ENCODE measurements around the gene ADD2.

DNA sequence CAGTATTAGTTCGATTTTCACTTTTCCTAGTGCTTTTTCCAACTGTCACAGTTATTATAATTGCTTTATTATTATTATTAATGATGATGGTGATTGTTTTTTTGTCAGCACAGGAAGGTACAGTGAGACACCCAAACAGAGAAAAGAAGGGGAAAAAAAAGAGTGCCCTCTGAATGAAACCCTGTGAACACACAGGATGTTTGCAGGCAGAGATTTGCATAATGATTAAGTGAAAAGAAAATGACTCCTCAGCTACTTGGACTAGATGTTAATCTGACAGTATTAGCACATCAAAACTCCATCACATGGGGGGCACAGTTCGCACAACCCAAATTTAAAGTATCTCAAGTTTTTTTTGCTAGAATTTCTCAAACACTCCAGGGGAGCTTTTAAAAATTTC, 32.9 kb downstream of the ADD2 start:
- TF ChIP-seq, protein P1, sequence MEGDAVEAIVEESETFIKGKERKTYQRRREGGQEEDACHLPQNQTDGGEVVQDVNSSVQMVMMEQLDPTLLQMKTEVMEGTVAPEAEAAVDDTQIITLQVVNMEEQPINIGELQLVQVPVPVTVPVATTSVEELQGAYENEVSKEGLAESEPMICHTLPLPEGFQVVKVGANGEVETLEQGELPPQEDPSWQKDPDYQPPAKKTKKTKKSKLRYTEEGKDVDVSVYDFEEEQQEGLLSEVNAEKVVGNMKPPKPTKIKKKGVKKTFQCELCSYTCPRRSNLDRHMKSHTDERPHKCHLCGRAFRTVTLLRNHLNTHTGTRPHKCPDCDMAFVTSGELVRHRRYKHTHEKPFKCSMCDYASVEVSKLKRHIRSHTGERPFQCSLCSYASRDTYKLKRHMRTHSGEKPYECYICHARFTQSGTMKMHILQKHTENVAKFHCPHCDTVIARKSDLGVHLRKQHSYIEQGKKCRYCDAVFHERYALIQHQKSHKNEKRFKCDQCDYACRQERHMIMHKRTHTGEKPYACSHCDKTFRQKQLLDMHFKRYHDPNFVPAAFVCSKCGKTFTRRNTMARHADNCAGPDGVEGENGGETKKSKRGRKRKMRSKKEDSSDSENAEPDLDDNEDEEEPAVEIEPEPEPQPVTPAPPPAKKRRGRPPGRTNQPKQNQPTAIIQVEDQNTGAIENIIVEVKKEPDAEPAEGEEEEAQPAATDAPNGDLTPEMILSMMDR (IDR thresholded peaks at IDR 0.05) = no peak
- no peak for TF ChIP-seq ZFX (IDR thresholded peaks at IDR 0.05; ENCODE audit: borderline replicate concordance)
